NCI-H128 (cell line): Measurements from ENCODE around the gene LMO1.

Source experiments
- DNase-seq: peaks from one replicate; lab custom pipeline; 2025; ENCODE audit not compliant: unreplicated experiment; lab: John Stamatoyannopoulos, UW

LMO1 gene

DNA sequence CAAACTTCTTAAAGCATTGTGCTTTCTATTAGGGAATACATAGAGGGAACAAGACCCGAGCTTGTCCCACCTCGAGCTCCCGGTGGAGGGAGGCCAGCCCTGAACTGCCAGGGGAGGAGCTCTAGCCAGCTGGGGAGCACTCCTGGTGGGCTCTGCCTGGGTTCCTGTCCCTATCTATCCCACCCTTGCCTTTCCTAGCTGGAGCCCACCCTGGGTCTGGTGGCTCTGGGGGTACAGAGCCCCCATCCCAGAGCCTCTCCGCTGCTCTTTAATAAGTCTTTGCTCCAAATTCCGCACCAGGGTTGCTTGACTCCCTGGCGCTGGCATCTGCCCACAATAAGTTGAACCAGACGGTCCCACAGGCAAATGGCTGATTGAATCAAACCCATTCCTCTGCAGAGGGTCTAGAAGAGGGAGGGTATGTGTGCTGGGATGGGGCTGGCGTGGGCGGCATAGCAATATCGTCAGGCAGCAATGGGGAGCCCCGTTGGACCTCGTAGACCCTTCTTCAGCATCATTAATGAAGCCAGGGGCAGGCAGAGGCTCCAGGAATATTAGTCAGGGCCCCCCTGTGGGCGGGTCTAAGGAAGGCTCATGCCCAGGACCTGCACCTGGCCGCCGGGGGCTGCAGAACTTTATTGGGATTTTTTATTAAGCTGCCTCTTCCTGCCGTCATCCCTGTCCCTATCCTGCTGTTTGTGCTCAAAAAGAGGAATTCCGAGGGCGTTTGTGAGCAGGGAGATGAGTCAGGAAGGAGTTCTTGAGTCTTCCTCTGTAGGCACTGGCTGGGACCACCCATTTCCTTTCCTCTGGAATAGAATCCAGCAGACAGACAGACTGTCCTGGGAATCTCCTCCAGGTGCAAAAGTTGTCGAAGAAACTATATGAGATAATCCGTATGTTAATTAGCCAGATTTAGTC, 56.3 kb downstream of the LMO1 start:
- DNase-seq: no peak

DNA sequence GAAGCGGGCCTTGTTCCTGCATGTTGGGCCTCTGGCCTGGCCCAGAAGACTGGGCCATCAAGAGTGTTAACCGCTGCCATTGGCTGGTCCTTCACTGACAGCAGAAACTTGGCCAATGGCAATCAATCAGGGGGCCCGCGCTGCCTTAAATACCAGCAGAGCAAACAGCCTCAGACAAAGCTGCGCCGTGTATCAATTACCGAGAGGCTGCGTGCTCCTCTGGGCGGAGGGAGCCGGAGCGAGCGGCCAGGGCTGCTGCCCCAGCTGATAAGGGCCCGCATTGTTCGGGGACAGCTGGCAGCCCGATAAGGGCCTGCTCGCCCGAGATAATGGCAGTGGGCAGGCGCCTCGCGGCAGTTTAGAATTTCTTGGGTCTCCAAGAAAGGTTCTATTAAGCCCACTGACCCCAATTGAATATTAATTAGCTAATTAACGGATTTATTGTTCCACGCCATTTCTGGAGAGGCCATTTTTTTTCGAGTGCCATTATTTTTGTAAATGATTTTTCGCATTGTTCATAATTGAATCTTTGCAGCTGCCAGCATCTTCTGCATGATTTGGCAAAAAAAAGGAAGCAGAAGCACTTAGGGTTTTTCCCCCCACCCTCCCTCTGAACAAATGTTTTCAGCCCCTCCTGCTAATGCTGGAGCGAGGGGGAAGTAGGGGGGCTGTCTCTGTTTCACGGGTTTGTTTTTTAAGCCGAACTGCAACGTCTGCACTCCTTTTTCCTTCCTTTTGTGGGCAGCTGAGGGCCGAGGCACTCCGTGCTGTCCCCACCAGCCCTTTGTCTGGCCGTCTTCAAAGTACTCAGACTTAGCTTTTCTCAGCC, 57.2 kb downstream of the LMO1 start:
- DNase-seq: no peak

DNA sequence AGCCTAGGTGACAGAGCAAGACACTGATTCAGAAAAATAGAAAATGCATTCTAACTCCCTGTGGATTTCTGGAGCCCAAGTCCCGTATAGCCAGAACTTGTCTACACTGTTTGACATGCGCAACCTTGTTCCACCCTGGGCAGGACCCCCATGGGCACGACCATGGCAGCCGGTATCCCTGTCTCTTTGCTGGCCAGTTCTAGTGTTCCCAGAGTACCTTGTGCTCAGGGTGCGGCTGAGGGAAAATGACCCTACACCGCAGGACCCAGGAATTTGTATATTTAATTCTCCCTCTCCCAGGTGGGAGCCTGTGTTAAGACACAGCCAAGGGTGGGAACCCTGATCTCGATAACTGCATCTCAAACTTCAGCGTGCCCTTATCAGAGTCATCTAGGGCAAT, 58.1 kb downstream of the LMO1 start:
- DNase-seq: no peak

DNA sequence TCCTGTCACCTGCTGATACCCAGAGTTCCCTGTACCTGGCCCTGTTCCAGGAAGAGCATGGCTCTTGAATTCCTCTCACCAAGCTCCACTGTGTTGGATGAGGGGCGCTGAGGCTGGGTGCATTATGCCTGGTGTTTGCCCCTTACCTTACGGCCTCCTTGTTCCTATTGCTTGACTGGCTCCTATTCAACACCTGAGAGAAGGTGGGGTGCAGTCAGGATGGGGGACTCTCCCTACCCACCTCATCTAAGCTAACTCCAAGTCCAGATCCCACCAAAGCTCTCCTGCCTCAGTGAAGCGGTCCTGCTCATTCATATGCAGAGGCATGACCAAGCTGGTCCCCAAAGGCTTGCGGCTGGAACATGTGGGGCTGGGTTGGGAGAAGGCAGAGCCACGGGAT, 59.1 kb downstream of the LMO1 start:
- no peak for DNase-seq

DNA sequence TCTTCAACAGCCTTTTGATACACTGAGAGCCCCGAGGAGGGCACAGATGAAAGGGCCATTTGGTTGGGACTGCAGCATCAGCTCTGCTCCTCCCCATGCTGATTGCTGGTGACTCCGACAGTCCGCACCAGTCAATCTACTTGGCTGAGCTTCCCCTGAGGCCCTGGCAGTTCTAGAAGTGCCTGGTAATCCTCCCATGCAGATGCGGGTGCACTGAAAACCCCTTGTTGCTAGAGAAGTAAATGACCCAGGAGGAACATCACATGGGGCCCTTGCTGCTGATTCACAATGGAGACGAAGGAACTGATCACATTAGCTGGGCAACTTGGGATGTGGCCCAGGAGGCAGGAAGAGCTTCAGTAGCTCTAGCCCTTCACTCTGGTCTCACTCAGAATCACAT, 59.7 kb downstream of the LMO1 start:
- DNase-seq: no peak

DNA sequence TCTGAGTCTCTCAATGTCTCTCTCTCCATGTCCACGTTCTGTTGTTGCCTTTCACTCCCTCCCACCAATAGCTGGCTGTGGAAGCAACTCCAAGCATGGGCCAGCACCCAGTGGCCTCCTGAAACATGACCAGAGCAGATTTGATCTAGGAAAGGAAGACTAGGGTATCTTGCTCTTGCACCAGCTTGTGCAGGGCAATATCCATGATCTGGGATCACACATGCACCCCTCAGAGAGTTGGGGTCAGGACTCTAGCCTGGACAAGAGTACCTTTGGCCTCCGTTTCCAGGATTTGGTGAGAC, 60.3 kb downstream of the LMO1 start:
- no peak for DNase-seq

DNA sequence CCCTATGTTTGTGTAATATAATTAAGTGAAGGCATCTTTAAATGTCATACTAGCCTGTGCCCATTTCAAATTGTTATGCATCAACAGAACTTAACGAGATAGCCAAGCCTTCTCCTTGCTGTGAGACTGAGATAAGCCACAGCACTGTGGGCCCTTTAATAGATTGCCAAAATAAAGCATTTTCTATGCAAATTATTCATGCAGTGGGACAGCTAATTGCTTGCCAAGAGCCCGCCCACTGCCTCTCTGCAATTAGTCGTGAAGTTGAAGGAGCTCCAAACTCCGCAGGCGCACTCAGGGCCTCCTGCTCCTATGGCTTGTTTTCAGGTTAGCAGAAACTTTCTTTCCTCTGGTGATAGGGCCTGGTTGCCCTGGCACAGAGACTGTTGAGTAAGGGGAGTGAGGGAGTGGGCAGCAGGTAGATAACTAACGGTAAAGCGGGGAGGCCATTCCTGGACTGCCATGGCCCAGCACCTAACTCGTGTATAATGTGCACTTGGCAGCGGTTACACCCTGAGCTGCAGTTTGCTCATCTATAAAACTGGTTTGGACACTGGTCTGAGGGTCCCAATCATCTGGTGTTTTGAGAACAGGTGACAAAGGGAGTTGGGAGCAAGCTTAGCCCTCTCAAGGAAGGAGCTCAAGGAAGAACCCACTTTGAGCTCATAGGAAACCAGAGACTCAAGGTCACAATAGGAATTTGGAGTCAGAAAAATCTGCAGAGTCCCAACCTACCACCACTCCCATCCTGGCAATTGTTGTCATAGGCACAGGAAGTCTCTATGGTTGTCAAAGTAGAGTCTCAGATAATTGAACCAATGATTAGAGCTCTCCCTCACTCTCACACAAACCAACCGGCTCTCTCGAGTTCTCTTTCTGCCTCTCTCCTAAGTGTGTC, 60.9 kb downstream of the LMO1 start:
- DNase-seq: no peak

DNA sequence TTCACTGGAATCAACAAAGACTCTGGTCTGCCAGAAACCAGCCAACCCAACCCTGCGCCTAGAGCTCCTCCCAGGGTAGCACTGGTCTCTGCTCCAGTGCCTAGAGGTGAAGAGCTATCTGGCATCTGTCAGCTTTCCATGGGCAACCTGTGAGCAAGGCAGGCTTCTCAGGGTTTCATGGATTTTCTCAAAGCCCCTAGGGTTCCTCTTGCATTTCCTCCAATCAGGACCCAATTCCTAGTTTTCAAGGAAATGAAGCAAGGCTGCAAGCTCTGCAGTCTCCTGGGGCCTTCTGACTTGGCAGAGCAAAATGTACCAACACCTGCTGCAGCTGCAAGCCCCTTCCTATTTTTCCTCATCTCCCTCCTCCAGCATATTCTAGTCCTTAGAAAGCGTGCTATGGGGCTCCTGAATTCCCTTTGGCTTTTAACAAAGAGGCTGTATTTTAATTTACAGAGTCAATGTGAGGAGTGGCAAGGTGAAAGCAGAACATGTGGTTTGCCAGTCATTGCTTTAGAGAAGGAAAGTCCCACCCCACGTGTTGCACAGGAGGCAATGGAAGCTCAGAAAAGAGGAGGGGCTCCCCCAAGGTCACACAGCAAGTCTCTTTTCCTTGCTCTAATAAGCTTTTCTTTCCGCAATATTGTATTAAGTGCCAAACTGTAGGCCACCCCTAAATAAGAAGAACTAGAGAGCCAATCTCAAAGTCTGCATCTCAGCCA, 61.9 kb downstream of the LMO1 start:
- DNase-seq: no peak

DNA sequence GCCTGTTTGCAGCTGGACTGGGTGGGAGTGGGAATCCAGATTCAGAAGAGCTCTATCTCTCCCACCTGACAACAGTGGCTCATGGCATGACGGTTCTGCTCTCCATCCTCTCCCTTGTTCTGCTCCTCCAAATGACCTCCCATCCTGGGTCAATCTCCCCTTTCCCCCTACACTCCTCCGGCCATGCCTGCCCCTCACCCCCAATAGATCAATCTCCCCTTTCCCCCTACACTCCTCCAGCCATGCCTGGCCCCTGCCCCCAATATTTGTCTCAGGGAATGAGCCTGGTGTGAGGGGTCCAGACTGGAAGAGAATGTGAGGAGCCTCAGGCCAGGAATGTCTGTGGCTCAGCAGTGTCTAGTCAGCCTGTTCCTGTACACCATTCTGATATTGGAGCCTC, 64.0 kb downstream of the LMO1 start:
- no peak for DNase-seq

DNA sequence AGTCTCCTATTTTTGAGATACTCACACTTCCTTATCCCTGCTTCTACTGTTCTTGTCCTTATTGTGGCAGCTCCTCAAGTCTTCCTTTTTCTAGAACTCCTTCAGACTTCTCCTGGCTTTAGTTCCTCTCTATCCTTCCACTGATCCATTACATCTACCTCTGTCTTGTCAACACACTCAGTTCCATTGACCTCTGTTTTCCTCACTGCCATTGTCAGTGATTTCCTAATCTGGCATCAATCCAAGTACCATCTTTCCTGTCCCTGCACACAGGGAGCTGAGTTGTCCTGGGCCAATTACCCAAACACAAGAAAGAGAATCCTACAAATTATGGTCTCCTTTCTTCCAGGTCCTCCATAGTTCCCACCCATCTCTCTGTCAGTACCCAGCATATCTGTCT, 66.9 kb downstream of the LMO1 start:
- DNase-seq: no peak

DNA sequence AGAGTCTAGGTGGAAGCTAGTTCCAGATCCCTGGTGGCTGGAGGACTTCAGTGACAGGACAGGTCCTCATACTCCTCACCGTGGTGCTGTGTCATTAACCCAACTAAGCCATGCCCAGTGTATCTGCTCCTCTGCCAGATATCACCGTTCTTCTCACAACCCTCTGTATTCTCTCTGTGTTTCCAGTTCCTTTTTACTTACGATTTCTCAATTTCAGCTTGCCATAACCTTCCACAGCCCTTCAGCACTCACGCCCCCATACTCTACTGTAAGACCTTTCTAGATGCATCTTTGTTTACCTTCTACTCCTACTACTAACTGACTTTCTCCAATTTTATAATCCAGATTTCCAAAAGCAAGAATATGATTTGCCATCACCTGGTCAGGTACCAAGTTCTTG, 68.7 kb downstream of the LMO1 start:
- no peak for DNase-seq

DNA sequence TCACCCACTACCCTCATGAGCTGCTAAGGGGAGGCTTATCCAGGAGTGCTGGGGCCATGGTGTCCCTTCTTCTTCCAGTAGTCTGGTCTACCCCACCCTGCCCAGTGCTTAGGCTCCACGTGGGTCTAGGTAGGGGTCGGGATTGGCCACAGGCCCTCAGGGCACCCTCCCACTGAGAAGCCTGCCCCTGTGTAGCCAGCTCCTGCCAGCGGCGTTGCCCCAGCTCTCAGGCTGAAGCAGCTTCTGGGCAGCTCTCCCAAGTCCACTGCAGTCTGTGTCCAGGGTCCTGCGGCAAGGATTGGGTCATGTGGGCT, 70.8 kb downstream of the LMO1 start:
- DNase-seq: no peak

DNA sequence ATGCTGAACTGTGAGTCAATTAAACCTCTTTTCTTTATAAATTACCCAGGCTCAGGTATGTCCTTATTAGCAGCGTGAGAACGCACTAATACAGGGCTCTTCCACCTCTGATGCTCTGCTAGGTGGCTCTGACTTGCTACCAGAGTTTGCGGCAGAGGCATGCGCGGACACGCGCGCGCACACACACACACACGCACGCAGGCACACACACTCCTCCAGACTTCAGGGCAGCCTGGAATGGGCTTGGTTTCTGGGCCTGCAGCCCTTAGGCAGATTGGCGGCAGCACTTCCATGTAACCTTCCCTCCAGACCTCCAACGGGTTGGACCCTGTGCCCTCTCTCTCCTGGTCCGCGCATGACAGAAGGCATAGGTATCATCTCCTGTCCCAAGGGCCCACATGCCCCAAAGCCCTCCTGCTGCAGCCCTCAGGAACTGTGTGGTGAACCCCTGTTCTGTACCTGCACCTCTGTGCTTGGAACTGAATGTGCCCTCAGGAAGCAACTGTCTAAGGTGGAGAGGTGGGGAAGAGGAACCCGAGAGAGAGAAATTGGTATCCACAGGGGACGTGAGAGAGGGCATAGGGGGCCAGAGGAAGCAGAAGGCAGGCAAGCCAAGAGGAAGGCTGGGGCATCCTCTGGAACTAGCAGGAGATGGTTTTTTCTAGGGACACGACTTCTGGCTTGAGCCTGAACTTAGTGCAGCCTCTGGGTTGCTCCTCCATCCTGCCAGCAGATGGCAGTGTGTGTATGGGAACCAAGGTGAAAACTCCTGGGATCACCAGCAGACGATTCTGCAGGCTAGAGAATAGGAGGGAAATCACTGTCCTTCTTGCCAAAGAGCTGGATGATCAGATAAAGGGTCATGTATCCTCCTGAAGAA, 71.4 kb downstream of the LMO1 start:
- DNase-seq: peak; percentile 43

DNA sequence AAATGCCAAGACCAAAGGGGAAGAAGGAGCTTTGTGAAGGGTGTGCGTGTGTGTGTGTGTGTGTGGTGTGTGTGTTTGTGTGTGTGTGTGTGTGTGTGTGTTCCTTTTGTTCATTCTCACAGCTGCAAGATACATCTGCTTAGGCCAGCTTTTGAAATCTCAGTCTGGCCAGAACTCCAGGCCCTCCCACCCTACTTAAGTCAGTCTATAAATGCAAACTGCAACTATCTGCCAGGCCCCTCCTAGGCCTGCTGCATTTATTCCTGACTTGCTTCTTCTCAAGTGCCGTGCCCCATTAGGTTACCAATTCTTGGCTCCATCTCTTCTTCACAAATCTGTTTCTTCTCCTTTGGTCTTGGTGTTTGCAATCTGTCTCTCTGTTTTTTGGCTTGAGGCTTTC, 73.2 kb downstream of the LMO1 start:
- no peak for DNase-seq

DNA sequence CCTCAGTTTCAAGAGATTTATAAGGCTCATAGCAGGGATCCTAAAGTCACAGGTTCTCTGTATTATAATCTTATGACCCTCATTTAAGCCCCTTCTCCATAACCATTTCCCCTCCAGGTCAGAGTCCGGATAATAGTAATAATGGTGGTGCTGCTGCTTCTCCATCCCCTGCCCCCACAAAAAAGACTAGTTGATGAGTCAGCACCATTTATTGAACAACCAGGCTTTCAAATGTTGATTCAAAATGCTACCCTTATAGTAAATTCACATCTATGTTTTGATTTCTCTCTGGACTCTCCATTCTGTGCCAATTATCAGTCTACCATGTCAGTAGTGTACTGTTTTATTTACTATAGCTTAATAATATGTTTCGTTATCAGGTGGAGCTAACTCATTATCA, 77.2 kb downstream of the LMO1 start:
- no peak for DNase-seq

DNA sequence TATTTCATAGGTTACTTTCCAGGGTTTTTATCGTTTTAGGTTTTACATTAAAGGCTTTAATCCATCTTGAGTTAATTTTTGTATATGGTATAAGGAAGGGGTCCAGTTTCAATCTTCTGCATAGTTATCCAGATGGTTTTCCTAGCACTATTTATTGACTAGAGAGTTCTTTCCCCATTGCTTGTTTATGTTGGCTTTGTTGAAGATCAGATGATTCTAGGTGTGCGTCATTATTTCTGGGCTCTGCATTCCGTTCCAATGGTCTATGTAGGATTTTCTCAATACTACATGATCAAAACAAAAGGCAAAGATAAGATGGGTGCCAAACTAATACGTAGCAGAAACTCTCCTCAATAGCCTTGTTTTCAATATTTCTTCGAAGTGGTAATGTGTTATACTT, 80.6 kb downstream of the LMO1 start:
- DNase-seq: no peak

DNA sequence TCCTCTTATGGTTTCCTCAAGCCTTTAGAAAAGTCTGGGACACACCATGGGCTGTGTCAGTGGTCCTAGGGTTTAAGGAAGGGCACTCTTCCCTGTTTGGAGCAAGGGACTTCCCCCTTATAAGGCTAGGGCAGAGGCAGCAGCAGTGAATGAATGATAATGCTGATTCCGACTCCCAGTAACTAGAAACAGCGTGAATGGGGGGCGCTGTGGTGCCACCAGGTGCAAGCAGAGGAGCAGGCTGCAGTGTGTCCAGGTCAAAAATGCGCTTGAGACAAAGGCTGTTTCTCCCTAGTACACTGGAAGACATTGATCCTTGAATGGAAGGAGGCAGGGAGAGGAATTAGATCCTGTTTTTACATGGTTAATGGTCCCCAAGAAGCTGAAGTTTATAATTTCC, 83.2 kb downstream of the LMO1 start:
- no peak for DNase-seq

DNA sequence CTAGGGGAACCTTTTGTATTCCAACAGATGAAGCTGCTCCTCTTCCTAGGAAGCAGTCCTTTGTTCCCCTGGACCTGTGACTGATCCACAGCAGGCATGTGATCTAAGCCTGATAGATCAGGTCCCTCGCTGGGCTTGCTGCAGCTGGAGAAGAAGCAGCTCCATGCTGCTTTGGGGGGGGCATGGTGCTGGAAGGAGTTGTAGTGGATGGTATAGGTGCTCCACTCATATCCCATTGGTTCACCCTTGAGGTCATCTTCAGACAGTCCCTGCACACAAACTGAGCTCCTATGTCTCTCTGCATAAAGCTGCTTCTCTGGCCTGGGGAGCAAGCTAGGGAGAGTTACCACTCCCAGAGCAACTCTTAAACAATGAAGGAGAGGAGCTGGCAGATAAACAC, 85.4 kb downstream of the LMO1 start:
- no peak for DNase-seq

DNA sequence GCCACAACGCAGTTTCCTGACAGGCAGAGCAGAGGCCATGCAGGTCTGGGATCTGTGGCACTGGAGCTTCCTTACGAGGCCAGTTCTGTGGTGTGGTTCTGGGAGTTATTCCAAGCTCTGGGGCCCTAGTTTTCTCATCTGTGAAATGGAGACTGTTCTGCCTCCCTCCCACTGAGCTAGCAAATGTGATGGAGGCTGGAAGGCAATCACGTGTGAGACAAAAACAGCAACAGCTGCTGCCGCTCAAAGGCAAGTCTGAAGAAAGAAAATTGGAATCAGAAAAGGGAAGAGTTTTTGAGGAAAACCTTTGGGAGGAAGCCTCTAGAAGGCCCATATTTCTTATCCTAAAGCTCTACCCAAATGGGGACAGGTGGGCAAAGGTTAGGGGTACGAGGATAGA, 86.5 kb downstream of the LMO1 start:
- DNase-seq: no peak
